Measurements from ENCODE around the gene IRF2BPL.

Gene IRF2BPL

DNA sequence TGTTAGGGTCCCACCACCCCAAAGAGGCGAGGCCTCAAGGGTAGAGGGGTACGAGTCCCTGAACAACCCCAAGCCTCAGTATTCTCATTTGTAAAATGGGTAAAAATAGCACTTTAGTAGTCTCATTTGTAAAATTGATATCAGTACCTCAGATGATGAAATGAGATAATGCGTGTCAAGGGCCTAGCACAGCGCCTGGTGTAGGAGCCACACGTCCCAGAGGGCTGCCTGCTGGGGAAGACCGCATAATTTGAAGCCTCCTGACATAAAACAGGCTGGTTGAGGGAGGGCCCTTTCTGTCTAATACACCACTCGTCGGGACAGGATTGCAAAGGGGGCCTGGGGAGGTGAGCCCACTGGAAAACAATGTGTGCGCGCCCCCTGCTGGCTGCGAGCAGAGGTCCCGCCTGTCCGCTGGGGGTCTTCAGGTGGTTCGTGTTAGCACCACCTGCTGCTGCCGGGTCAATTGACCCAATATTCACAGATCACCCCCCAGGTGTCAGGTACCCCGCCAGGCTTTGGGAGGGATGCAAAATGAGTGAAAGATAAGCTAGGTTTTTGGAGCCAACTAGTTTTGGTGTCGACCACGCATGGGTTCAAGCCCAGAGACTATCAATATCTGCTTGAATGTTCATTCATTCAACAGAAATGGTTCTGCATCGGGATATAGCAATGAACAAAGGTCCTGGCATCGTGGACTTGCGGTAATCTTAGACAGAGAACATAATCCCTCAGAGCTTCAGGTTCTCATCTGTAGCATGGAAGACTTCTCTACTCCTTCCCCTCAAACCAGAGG lies 24.7 kb upstream of the IRF2BPL start:
- no peak for DNase-seq

DNA sequence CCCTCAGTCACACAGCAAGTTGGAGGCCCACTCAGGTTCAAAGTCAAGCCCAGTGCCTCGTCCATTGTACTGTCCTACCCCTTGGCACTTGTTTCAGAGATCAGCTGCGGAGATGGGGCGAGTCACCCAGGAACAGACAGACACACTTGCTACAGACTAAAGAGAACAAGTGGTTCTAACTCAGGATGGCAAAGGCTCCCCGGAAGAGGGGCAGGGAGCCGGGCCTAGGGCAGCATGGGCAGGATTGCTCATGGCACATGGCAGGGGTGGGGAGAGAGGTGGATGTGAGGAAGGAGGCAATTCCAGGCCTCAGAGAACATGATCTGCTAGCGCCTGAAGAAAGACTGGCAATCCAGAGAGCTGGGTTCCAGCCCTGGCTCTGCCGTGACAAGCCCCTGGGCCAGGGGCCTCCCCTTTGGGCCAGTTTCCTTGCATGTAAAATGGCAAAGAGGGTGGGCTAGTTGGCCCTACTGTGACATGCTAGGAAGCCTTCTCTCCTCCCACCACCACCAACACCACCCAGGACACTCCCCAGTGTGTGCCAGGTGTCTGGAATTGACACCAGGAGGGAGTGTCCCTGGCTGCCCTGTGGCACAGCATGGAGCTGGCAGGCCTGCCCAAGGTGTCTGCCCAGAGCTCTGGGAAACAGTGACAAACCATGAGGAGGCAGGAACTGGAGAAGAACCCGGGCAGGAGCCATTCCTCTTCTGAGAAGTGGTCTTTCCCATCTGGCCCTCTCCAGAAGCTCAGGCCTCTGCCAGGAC lies 24.0 kb upstream of the IRF2BPL start:
- DNase-seq, result no peak

DNA sequence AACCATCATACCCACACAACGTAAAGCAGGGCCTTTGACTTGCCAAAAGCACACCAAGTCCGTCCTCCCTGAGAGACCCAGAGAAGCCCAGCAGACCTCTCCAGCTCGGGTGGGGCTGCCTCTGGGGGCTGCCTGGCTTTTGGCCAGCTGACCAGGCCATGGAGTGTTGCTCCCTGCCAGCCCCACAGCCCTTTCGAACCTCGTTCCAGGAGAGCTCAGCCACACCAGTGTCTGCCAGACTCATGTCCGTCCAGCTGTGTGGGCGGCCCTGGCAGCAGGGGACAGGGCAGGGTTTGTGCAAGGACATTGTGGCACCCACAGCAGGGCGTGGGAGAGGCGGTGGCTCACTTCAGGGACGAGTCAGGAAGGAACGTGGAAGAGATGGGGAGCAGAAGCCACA lies 22.6 kb upstream of the IRF2BPL start:
- DNase-seq, result no peak

DNA sequence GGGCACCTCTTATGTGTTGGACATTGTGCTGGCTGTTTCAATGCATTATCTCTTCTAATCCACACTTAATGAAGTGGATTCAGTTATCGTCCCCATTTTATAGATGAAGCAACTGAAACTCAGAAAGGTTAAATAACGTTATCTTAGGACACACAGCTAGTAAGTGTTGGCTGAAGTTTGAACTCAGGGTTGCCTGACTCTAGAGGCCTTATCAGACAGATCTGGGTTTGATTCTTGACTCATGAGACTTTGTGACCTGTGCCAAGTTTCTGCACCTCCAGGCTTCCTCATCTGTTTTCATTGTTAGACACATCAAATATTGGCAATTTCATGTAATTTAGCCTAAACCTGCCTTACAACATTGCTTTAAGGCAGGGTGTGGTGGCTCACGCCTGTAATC lies 18.2 kb upstream of the IRF2BPL start:
- no peak for DNase-seq

DNA sequence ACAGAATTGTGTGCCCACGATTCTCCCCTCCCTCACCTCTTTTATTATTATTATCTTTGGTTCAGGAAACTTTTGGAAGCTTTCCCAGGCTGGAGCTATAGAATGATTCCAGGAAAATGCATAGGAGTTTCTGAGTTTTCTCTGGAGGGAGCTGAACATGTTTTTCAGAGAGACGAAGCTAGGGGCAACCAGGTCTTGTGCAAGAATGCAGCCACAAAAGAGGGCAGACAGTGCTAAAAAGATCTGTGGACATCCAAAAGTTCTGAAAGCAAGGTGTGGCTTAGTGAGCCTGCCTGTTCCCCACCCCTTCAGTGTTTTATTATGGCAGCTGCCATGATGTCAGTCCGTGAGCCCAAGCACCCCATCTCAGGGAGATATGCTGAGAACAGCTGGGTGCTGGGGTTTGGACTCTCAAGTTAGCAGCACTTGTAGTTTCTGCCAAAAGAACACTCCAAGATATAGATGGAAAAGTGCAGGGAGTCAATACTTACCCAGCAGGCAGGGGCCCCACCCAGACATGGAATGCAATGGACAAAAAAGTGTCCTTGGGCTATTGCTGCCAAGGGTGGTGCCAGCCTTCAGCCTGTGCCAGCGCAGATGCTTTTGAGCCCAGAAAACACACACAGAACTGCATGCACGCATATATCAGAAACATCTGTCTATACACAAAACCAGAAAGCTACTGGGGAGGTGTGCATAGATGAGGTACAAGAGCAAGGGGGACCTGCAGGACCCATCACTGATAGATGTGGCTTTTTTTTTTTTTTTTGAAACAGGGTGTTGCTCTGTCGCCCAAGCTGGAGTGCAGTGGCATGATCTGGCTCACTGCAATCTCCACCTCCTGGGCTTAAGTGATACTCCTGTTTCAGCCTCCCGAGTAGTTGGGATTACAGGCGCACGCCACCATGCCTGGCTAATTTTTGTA lies 17.0 kb upstream of the IRF2BPL start:
- DNase-seq, result no peak

DNA sequence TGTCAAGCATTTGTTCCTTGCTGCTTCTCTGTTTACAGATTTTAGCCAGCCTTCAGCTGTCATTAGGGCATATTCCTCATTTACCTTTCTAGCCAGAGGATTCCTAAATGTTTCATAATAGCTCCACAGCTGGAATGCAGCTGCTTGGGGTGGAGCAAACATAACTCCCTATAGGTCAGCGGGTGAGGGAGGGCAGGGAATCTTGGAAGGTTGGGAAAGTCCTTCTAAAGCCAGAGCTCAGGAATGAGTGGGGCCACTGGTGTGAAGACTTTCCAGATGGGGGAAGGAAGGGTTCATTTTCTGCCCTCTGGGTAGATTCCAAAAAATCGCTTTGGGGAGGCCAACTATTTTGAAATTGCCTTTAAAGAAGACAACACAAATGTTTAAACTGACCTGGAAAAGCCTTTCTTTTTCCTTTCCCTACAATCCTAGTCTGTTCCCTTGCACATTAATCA lies 16.3 kb upstream of the IRF2BPL start:
- DNase-seq, result no peak

DNA sequence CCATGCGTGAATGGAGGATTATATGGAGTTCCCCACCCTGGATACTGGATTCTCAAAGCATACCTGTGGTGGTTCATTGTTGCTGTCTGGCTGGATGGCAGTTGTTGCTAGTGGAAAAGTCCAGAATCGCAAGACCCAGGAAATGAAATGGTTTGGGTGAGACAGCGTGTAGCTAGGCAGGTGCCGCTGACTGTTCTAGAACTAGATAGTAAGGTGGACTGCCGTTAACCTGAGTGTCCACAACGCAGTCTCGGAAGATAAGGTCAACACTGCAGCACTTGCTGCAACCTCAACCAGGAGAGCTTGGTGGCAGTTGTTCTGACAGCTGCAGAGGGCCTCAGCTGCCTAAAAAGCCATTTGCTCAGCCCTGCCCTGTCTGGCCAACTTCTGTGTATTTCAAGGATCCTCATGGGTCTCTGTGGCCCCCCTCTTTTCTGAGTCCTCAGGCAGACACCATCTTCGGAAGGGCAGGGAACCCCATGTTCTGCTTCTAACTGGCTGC lies 15.5 kb upstream of the IRF2BPL start:
- no peak for DNase-seq

DNA sequence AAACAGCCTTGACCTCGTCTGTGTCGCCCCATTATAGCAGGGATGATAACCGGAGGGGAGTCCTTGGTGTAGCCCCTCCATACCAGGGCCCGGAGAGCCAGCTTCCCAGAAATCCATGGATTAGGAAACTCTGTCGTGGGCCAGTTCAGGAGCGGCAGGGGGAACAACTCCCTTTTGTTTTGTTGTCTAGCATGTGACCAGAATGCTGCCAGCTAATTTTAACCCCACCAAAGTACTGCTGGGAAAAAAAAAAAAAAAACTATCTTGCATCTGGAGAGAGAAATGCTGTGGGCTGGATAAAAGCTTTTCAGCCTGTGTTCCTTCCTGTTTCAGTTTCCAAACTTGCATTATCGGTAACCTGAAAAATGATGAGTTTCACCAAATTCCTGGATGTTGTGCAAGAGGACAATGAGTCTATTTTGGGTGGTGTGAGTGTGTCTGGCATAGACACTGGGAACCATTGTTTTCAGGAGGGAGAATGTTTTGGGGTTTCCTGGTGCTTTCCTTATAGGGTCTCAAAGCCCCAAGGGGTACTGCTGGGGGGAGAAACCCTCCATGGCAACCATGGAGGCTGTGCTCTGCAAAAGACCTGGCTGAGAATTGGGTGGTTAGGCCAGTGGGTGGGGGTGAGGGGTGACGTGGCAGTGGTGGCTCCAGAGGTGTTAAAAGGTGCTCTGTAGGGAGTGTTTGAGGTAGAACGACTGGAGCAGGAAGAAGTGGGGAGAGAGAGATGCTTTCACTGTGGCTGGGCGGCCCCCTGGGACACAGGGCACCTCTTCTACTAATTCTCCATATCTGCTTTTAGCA lies 14.9 kb upstream of the IRF2BPL start:
- DNase-seq, result peak; percentile 19

DNA sequence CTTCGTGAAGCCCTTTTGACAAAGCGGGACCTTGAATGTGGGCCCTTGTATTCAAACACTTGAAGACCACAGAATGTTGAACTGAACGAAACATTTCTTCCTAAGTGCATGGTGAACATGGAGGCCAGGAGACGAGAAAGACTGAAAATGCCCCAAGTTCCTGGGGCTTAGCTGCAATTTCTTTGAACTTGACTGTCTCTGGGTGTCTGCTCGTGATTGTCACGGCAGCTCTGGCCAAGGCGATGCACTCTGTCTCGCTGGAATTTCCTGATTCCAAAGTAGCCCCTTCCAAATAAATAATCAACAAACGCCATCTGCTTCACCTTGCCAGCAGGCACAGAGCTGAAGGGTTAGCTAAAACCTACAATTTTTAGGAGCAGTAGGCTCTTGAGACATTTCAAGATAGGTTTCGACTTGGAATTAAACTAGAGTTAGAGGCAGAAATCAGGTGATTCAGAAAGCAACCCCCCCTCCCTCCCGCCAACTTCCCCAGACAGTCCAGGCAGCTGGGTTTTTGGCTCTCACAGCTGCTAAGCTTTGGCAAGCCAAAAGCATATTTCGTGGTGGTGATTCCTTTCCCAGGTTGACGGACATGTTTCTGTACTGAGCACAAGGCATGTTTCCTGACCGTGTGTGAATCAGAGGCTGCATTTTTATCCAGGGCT lies 13.5 kb upstream of the IRF2BPL start:
- DNase-seq, result peak; percentile 76

DNA sequence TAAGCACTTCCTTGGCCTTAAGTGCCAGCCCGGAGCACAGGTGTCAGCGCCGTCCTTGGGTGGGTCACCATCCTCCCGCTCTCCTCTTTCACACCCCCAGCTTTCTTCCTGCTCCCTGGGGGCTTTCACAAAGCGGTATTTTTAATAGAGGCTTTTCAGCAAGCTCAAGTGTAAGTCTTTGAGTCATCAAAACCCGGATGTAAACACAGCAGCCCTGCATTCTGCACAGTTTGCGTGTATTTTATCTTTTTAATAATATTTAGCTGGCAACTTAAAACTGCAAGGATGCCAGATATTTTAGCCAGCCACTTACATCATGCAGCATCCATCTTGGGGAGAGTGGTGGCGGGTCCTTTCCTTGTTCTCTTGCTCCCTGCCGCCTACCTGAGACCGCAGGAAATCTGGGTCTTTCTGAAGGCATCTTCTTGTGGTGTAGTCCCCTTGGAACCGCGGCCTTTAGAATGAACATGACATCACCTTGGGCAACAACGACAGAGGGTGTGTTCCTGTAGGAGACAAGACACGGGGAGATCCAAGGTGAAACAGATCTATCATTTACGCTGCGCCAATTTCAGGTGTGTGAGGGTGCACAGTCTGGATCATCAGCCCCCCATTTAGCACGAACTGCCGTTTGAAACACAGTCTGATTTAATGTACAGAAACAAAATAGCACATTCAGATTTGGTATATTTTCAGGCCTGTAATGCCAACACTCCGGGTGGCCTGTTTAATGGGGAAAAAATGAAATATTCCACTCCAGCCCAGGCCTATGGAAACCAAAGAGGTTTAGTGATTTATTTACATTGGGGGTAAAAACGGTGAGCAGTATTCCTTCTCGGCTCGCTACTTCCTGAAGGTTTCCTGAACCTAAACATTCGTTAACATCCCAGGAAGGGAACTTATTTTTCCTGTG lies 12.5 kb upstream of the IRF2BPL start:
- no peak for DNase-seq

DNA sequence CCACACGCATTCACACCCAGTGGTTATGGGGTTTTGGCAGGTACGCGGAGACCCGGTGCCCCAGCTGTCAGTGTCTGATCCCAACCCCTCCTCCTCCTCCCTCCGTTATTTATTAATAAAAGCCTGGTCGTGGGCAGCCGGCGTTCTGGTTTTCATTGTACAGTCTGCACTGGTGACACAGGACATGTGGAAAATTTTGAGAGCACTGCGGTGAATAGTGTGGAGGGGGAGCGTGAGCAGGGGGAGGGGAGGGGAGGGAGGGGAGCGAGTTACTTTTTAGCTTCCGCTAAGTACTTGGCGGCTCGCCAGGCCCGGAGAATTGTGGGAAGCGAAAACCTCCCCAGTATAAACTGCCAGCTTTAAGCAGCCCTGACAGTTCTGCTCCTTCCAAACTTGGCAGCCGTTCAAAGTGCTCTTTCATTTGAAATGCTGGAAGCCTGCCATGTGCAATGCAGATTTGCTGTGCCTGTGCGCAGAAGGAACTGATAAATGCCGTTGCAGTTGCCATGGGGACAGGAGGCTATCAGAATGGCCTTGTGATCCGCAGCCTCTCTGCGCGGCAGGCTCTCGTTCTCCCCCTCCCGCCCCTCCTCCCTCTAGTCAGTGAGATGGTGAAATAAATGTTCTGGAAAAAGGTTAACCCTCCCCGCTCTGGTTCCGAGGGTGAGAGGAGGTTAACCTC lies 11.7 kb upstream of the IRF2BPL start:
- DNase-seq, result peak; percentile 100

DNA sequence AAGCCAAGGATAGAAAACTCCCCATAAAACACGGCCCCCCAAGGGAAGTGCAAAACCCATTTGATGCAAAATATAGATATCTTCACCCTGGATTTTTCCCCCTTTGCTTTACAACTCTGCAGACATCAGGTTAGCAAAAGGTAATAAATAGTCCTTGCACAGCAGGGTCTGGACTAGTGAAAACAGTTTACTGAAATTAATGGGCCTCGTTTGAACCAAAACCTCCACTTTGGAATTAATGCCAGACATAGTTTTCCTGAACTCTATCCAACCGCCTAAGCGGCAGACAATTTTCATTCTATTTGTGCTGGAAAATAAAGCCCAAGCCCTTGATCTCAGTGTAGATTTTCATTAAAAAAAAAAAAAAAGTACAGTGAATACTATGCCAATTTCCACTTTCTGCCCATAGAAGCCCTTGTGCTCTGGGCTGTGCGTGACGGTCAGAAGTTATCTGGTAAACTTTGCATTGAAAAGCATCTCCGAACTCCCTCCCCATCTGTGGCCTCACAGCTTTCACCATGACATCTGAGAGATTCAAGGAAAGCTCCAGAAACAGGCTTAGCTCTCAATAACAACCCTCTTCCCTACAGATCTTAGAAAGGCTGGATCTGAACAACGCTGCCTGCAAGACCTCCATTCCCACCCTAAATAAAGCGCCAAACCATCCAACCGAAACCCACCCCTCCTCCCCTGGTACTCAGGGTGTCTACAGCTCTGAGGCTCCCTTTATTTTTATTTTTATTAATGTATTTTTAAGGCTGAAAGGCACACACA lies 11.0 kb upstream of the IRF2BPL start:
- DNase-seq, result peak; percentile 66

DNA sequence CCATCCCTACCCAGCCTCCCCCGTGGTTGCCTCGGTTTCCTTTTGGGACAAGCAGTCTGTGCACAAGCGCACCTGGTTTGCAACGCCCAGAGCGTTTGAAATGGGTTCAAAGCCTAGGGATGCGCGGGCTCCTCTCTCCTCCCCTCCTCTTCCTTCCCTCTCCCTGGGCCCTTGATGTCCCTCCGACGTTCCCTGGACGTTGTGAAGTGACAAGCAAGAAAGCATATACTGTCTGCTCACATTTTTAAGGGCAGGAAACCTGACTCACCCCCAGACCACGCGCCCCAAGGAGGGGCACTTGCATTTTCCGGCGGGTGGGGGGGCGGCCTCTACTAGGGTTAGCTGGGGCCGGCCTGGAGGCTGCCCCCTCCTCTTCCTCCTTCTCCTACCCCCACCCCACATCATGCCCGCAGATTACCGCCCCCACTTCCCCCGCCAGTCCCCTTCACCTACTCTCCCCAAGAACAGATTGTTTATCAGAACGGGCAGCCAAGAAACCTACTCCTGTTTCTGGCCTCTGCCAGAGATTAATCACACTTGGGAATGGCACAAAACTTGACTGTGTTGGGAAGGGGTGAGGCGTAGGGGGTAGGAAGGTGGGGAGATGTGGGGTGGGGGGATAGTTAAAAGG lies 9.5 kb upstream of the IRF2BPL start:
- no peak for DNase-seq

DNA sequence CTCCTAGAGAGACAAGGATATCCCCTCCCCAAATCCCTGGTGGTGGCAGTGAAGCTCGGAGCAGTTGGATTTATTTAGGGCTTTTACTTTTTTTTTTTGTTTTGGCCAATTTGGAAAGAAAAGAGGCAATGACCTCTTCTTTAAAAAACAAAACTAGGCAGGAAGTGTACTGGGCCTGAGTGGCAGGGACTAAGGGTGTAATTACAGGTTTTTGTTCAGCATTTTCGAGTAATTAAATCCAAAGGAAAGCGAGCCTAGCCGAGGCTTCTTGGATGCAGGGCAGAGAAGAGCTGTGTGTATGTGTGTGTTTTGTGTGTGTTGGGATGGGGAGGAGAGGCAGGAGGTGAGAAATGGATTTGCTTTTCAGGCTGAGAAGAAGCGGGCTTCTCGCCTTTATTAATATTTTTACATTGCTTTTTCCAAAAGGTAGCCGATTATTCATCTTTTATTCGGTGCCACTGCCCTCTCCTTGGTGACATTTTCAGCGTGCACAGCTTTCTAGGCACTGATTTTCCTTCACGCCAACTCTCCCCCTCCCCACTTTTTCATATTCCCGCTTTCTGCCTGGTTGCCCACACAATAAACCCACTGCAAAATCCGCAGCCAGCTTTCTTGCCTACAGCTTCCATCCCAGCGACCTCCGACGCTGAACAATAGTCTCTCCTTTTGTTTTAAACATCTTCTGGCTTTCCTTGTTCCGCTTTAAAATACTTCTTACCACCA lies 8.9 kb upstream of the IRF2BPL start:
- DNase-seq, result peak; percentile 82

DNA sequence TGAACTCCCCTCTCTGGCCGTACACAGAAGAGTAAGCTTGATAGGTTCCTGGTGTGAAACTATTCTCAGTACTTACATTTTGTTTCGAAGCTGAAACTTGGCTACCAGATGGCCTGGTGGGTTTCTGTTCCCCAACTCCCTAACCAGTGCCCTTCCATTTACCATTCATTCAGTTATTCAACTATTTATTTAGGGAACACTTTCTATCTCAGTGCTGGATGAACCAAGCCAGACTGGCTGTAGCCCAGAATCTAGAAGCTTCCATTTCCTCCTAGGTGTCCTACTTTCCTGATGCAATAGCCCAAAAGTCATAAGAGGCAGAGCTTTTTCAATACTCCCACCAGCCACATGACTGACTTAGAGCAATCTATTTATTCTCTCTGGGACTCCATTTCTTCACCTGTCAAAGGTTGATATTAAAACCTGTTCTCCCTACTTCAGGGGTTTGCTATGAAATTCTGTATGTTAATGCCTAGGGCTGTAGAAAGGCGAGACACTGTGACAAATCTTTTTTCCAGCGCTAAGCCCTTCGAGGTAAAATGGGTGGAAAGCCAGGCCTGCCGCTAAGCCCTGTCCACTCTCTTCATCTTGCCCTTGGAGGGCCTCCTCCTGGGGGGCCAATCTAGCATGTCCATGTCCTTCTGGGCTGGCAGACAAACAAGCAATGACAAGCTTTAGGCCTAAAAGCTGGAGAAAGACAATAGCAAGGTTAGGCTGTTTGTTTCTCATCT lies 8.1 kb upstream of the IRF2BPL start:
- peak; percentile 33 for DNase-seq

DNA sequence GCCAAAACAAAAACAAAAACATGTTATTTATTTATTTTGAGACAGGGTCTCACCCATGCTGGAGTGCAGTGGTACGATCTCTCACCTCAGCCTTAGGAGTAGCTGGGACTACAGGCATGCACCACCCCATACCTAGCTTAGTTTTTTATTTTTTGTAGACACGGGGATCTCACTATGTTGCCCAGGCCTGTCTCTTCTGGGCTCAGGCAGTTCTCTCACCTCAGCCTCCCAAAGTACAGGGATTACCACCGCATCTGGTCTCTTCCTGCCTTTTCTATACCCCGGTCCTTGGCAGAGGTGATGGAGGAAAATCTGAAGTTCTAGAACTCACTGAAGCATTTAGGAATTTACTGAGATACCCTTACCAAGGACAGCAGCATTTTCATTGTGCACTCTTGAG lies 6.8 kb upstream of the IRF2BPL start:
- DNase-seq, result no peak

Data from NCI-H1105 treated with DMSO at 0.1 percent for 48 hours (cell line).